Measurements from ENCODE around the gene ELL2.
"Not testable (repeated sequence)": the region's sequence is repeated elsewhere in the genome, so short reads cannot be mapped to it uniquely, and the experiment has no call there.

The ELL2 gene

DNA sequence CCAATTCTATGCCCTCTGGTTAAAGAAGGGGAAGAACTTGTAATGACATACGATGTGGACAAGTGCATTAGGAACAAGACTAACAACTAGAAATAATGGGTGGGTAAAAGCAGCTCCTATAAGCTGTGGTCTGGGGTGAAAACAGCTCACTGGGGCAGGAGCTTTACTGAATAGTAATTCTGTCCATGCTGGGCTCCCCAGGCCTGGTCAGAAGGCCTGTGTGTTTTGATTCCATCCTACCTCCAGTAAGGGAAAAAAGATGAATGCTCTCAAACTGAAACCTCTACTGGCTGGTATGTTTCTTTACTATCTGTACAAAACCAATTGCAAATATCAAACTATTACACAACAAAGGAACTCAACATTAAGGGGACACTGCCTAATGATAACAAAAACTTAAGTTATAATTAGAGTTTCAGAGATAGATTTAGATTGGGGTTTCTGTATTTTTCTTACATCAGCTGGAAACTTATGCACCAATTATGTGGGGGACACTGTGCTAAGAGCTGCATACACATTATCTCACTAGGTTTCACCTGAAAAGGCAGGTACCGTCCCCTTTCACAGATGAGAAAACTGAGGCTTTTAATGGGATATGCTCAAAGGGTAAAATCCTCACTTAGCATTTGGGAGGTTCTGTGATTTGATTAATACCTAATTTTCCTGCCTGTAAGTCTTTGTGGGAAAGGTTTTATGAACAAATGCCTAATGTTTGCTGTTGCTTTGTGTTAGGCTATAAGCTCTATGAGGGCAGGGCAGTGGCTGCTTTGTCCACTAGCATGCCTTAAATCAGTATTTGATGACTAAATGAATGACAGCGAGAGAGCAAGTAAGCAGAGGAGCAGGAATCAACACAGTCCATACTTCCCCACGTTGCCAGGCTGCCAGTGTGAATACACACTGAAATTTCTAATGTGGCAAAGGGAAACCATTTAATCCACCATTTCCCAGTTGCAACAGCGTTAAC is 53.6 kb downstream of the ELL2 start:
- DNase-seq (ENCODE audit: low spot score), result no peak

DNA sequence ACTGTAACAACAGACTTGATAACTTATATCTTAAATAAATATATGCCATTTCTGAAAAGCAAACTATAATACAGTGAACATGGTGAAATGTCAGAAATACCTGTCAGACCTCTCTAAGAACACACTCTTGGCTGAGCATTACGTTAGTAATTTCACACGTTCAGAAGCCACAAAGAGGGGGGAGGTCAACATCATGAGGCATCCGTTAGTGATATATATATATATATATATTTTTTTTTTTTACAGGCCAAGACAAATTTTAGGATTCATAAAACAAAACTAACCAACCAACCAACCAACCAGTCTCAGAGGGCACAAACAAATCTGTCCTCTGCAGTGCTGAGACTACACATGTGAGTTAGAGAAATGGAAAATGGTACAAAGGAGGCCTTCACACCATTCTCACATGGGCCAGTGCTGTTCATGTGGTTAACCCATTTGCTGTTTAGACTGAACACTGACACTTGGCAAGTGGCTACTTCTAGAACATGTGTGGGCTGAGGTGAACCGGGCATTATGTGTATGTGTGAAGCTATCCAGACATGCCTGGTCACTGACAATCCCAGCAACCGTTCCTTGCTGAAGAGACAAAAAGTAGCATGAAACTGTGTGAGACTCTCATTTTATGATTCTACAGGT is 54.5 kb downstream of the ELL2 start:
- no peak for DNase-seq (ENCODE audit: low spot score)

DNA sequence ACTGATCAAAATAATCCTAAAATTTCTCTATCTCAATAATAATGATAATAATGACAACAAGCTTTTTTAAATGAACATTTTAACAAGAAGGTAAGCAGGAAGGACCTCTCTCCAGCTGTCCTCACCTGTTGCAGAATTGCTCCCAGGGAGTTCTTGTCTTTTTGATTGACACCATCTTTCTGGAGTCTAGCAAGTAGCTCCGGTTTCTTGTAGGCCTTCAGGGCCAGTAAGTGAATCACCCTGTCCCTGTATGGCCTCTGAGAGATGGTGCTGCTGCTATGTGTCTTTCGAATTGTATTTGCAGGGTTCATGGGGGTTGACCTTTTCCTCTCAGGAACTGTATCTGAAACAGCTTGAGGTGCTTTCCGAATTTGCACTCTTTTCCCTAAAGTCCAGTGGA is 55.3 kb downstream of the ELL2 start:
- not testable (repeated sequence) for DNase-seq (ENCODE audit: low spot score)

DNA sequence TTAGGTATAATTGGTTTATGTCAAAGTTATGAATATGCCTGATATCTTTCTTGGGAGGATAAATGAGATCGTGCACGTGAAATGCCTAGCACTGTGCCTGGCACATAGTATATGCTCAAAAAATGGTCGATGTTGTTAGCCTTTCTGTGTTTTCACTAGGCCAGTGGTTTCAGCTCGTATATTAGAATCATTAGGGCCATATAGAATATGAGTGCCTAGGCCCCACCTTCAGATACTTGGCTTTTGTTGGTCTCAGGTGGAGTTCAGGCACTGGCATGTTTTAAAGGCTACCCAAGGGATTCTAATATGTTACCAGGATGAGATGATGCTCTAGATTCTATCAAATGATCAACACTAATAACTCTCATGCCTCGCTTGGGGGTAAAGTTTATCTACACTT is 56.8 kb downstream of the ELL2 start:
- no peak for DNase-seq (ENCODE audit: low spot score)

DNA sequence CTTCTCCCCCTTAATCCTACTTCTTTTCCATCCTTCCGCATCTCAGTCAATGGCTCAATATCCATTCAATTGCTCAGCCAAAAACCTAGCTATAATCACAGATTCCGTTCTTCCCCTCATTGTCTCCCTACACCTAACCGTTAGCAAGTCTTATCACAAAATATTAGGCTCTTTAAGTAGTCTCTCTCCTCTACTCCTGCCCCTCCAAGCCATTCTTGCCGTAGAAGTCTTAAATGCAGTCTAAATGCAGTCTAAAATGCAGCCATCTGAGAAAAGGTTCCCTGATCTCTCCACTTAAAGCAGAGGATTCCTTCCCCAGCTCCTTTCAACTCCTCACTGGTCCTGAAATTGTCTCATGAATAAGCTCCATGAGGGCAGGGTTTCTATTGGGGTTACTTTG is 57.8 kb downstream of the ELL2 start:
- DNase-seq (ENCODE audit: low spot score), result no peak

DNA sequence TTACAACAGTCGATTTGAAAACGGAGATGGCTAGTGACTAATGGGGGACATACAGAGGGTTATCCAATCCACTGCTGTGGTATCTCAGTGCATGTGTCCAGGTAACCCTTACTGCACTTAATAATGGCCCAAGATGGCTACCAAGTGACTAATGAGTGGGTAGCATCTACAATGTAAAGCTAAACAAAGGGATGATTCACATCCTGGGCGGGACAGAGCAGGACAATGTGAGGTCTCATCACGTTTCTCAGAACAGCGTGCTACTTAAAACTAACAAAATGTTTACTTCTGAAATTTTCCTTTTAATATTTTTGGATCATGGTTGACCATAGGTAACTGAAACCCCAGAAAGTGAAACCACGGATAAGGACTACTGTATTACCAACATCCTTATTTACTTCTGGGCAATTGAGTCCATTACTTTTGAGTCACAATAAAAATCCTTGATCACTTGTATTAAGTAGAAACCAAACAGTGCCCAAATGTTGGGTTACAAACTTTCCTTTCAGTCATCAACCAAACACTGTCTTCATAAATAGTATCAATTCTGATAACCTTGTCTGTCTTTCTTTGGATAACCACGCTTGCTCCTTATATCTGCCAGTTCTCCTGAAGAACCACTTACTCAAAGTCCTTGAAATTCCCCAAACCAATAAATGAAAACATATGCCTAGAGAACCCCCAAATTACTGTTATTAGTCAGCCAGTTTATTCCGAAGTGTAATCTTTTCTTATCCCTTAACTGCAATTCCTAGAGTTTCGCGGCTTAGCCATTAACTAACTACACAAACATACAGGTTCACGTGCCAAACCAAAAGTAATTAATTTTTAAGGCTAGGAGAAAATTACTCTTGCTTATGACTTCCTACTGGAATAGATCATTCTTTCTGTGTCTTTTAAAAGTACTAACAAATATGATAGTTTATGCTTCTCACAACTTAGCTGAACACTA is 59.7 kb downstream of the ELL2 start:
- no peak for DNase-seq (ENCODE audit: low spot score)

DNA sequence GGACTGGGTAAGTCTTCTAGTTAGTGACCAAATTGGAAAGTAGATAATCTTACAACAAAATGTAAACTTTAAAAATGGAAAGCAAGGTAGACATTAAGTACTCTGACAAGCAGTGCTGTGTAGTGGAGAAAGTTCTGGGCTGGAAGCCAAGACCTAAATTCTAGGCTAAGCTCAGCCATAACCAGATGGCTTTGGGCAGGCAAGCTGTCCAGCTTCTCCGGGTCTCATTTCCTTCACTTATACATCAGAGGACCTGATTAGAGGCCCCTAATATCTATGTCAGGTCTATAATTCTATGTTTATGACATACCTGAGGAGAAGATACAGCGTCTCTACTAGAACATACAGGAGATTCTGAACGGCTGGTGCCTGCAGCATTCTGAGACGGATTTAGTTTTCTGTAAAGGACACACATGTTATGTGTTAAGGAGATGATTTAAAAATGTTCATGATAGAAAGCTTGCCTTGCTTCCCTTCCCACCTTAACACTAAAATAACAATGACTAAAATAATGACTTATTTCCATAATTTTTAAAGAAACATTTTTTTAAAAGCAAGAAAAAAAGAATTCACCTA is 61.2 kb downstream of the ELL2 start:
- DNase-seq (ENCODE audit: low spot score), result no peak

DNA sequence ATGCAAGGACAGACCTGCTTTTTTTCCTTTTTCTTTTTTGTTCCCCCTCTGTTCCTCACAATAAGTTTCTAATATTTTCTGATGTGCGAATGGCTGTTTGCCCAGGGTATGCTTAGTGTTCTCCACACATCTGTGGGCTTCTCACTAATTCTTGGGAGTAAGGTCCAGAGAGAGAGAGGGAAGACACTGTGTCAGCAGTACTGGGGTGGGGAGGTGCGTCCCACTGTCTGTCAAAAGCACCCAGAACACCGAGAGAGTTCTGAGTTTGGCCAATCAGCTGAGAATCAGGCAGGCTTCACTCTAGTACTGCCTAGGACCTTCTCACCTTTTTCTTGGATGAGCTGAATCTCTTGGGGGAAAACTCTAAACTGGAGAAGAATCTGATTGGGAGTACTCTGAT is 61.8 kb downstream of the ELL2 start:
- no peak for DNase-seq (ENCODE audit: low spot score)

DNA sequence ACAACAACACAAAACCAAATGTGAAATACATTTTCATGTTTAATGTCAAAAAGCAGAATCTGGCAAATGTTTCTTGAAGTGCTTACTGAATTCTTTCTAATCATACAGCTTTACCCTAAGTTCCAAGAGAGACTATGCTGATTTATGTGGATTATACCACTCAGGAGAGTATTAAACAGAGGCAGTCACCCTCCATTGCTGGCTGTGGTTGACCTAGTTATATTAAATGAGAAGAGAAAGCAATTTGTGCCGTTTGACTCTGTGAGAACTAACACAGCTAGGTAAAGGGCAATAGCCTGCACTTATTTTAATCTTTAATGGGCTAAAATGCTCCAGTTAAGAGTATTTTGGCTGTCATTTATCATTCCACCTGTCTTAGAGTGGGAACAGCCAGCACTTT is 62.6 kb downstream of the ELL2 start:
- DNase-seq (ENCODE audit: low spot score), result no peak

DNA sequence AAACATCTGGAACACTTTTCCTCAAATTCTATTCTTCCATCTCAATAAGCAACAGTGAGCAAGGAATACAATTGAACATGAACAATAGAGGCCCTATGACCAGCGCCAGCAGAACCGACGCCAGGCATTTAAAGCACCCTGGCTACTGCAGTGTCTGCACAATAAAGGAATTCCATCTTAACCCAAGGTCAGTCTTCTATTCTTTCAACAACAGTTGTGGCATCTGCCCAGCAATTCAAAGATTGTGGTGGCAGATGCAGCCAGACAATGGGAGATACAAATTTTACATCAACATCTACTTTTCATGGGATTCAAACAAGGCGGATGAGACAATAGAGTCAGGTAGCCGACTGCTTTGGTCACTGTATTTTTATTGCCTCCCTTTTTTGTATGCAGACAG is 65.9 kb downstream of the ELL2 start:
- no peak for DNase-seq (ENCODE audit: low spot score)

DNA sequence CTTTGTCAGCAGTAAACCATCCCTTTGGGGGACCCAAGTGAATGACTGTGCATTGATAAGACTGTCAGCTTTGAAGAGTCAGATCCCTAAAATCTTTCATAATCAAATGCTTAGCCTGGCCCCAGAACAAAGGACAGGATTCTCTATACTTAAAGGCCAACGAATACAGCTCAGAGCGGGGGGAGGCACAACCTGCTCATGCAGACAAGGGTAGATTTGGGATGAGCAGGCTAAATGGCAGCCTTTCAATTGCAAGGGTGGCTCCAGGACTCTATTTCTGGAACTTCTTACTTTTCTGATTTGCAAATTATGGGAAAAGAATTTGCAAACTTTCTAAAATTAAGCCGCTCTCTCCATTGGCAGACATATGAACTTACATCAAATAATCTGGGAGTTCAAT is 66.4 kb downstream of the ELL2 start:
- no peak for DNase-seq (ENCODE audit: low spot score)

DNA sequence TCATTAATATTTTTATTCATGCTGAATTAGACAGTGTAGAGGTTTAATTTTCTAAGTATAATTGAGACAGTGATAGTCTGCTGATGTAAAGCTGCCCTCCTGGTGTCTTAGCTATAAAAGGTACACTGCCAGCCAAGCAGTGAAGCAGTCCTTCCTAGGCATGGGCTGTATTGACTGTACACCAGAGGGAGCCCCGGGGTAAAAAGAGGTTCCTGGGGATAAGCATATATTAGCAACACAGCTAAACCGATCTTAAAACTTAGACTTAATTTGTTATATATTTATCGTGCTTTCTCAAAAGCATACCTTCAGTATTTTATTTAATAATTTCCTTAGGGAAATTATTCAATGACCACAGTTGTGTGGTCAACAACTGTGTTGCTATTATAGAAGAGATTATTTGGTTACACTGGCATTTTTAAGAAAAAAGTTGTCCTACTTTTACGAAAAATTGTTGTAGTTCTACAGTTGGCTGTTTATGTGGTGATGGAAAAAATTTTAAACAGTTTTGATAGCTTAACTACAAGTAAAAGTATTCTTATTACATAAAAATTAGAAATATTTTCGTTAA is 68.8 kb downstream of the ELL2 start:
- no peak for DNase-seq (ENCODE audit: low spot score)

DNA sequence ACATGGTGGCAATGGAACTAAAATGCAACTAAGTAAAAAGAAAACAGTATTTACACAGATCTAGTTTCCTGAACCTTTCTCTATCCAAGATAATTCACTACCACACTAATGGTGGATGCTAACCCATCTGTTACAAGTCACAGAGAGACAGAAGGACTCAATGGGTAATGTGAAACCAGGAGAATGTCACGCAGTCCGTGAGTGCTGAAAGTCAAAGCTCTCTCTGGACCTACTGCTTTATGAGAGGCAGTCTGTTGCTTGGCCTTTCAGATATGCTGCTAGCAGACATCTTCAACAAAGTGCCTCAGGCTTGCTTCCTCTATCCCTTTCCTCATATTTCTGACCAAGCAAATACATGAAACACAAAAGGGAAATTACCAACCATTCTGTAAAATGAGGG is 70.2 kb downstream of the ELL2 start:
- DNase-seq (ENCODE audit: low spot score), result no peak

DNA sequence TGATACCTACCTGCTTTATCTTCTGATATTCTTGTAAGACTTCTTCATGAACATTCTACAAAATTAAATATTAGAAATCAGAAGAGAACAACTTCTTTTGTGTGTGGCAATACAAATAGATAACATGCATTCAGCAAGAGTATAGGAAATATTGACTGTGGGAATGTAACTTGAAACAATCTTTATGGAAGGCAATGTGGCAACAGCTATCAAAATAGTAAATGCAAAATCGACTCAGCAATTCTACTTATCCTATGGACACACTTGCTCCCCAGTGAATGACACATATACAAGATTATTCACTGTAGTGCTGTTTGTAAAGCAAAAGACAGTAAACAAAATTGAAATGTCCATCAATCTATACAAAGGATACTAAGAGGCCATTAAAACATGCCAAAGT is 72.6 kb downstream of the ELL2 start:
- no peak for DNase-seq (ENCODE audit: low spot score)

DNA sequence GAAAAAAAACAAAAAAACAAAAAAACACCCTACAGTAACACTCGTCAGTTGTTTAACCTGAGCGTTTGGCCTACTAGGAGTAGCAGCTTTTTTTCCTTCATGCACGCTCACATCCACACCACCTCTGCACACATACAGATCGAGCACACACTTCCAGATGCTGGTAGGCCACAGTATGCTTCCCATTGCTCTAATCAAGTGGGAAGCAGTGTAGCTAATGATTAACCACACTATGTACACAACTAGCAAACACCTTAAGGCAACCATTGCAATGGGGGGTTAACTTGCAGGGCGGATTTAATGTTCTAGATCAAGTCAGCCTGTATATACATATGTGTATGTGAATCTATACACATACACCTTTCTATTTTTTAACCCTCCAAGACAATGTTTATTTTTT is 73.7 kb downstream of the ELL2 start:
- DNase-seq (ENCODE audit: low spot score), result no peak

DNA sequence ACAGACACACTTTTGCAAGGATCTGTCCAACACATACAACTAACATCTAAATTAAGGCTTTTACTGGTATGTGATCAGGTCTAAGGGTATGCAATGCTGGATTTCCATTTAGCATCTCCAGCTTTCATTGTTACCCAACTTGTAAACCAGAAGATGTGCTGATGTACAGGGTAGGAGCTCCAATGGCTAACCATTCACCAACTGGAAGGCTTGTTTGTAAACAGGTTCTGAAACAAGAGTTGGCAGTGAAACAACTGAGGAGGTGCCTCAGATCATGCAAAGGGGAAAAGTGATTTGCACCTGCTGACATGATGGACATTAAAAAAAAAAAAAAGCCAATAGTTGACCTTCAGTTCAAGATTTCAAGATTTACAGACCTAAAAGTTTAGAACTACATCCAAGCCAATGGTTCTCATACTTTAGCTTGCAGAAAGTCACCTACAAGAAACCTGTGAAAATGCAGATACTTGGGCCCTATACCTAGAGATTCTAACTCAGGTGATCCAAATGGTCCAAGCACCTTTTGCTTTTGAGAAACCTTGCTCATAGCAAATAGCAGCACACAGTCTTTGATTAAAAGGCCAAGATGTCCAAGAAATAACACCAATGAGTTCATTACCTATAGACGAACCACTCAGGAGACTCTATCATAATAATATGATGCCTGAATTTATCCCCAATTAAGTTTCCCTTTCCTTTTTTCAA is 75.2 kb downstream of the ELL2 start:
- no peak for DNase-seq (ENCODE audit: low spot score)

DNA sequence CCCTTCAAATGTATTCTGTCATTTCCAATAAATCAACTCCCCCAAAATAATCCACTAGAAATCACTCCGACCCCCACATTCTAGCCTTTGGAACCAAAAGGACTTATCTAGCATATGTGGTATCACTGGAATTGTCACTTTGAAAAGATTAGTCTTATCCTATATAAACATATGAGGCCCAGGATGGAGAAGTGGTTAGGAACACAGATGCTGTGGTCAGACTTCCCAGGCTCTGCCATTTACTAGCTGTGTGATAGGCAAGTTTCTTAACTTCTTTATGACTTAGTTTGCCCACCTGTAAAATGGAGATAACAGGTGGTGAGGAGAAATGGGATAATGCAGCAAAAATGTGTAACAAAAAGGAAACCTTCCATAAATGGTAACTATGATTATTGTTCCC is 77.1 kb downstream of the ELL2 start:
- no peak for DNase-seq (ENCODE audit: low spot score)

DNA sequence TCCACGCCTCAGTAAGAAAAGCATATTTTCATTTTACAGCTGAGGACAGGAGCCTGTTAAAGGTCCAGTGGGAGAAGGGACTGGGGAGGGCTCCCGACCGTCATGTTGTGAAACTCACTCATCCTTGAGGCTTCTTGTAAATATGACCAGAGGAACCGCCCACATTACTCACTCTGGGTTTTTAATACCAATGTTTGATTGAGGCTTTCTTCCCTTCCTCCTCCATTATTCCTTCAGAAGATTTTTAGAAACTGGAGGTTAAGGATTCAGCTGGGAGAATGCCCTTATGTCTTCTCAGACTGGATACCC is 77.7 kb downstream of the ELL2 start:
- DNase-seq (ENCODE audit: low spot score), result no peak

DNA sequence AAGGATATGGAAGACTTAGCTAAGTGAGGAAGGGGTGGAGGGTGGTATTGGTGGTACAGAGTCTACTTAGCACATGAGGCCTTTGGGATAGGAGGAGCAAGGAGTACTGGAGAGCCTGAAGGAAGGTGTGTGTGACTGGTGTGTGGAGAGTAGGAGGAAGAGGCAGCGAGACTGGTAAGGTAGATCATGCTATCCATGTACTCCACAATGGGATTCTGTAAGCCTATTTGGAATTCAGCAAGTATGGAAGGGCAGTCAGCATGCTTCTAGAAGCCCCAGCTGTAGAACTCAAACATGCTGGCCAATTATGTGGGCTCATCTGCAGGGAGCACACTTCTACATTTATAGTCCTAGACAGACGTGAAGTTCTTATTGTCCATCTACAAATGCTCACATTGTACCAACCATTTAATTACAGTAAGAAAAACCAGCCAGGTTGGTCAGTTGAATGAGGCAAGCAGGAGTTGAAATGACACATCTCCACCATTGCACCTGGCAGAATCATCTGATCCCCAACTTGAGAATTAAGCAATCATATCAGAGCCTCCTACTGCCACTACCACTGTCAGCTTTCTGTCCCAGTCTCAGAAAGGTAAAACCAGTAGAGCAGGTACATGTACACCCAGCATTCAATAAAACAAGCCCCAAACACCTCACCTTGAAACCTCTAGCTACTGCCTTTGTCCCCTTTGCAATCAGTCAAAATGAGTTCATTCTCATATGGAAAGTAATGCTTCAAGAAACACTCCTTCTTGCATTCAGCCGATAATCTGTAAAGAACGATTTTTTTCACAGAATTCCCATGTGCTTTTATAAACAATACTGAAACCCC is 78.2 kb downstream of the ELL2 start:
- no peak for DNase-seq (ENCODE audit: low spot score)

DNA sequence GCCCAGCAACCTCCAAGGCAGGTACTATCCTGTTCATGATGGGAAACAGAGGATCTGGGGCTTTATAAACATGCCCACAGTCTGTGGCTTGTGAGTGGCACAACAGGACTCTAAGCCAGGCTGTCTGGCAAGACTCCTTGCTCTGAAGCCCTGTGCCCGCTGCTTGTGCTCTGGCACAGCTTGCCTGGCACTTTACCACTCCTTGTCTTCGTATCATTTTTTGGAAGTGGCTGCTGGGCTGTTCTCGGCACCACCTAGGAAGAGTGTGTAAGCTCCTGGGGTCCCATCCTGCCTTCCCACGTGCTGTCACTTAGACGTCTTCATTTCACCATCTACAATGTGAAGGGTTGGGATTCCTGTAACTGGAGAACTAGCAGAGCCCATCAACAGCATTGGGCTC is 79.8 kb downstream of the ELL2 start:
- no peak for DNase-seq (ENCODE audit: low spot score)

Data from left forelimb (tissue), 1 donor.